ENCODE results near the gene BCAS4.

BCAS4 gene

DNA sequence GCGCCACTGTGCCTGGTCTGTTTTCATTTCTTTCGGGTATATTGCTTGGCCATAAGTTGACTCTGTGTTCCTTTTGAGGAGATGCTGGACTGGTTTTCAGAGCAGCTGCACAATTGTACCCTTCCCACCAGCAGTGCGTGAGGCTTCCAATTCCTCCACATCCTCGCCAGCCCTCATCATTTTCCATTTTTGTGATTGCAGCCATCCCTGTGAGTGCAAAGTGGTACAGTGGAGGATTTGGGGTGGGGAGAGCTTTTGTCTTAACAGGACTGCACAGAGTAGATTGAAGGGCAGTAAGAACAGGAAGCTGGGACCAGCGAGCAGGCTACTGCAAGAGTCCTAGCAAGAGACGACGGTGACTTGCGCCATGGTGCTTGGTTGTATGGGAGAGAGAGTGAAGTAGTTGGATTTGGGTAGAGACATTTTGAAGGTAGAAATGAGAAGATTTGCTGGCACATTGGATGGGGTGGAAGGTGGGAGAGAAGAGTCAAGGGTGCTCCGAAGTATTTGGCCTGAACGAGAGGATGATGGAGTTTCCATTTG lies 18.3 kb downstream of the BCAS4 start:
- DNase-seq = no peak
- Histone ChIP-seq H3K4me1 (peaks cover 10% of the 10 kb centered on the region; the same call in 1 of the 2 replicates), H3K36me3 (no peaks in the 10 kb centered on the region), H3K27me3 (no peaks in the 10 kb centered on the region), H3K9me3 (no peaks in the 10 kb centered on the region), H3K4me3 (ENCODE audit: low read depth, low read length) (no peak overlapping the region)
- TF ChIP-seq, protein P1, sequence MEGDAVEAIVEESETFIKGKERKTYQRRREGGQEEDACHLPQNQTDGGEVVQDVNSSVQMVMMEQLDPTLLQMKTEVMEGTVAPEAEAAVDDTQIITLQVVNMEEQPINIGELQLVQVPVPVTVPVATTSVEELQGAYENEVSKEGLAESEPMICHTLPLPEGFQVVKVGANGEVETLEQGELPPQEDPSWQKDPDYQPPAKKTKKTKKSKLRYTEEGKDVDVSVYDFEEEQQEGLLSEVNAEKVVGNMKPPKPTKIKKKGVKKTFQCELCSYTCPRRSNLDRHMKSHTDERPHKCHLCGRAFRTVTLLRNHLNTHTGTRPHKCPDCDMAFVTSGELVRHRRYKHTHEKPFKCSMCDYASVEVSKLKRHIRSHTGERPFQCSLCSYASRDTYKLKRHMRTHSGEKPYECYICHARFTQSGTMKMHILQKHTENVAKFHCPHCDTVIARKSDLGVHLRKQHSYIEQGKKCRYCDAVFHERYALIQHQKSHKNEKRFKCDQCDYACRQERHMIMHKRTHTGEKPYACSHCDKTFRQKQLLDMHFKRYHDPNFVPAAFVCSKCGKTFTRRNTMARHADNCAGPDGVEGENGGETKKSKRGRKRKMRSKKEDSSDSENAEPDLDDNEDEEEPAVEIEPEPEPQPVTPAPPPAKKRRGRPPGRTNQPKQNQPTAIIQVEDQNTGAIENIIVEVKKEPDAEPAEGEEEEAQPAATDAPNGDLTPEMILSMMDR (IDR thresholded peaks at IDR 0.05; ENCODE audit: low read depth, low read length) = no peak

DNA sequence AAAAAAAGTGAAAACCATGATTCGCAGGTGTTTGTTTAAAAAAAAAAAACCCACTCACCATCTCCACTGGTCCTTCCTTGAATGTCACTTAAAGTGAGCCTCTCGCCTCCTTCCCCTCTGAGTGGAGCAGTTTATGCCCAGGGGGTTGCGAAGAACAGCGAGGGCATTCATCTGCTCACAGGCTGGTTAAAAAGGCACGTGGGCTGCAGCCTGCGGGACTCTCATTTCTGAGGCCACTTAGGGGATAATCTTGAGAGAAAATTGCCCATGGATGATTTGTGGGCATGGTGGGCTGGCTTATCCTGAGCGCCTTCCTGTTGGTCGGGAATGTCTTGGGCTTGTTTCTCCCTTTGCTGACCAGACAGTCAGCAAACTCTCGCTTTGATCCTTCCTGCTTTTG lies 18.9 kb downstream of the BCAS4 start:
- DNase-seq = no peak
- H3K4me3 ChIP-seq (ENCODE audit: low read depth, low read length) = no peak overlapping the region
- H3K27me3 ChIP-seq = no peaks in the 10 kb centered on the region
- H3K36me3 ChIP-seq = no peaks in the 10 kb centered on the region
- no peaks in the 10 kb centered on the region for H3K9me3 ChIP-seq
- TF ChIP-seq, protein P1 (IDR thresholded peaks at IDR 0.05; ENCODE audit: low read depth, low read length) = no peak
- H3K4me1 ChIP-seq = peaks cover 10% of the 10 kb centered on the region; the same call in 1 of the 2 replicates

DNA sequence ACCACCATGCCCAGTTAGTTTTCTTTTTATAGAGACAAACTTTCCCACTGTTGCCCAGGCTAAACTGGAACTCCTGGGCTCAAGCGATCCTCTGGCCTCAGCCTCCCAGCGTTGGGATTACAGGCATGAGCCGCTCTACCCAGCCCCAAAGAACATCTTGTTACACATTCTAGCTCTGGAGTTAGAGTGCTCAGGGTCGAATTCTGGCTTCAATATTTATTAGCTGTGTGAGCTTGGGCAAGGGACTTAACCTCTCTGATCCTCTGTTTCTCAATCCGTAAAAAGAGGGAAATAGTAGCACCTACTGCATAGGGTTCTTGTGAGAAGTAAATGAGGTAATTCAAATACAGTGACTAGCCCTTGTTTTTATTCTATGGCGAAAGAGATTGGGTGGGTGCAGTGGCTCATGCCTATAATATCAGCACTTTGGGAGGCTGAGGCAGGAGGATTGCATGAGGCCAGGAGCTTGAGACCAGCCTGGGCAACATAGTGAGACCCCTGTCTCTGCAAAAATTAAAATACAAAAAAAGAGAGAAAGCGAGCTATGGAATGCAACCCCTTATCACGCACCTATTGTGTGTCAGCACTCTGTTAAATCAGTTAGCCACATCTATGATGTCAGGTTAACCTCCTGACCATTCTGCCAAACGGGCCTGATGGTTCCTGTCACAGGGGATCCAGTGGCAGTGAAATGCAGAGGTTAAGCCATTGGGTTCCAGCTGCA lies 19.7 kb downstream of the BCAS4 start:
- TF ChIP-seq, protein P1 (IDR thresholded peaks at IDR 0.05; ENCODE audit: low read depth, low read length) = no peak
- Histone ChIP-seq H3K27me3 (no peaks in the 10 kb centered on the region), H3K4me3 (ENCODE audit: low read depth, low read length) (no peak overlapping the region), H3K9me3 (no peaks in the 10 kb centered on the region), H3K4me1 (peaks cover 10% of the 10 kb centered on the region; the same call in 1 of the 2 replicates), H3K36me3 (no peaks in the 10 kb centered on the region)
- no peak for DNase-seq

DNA sequence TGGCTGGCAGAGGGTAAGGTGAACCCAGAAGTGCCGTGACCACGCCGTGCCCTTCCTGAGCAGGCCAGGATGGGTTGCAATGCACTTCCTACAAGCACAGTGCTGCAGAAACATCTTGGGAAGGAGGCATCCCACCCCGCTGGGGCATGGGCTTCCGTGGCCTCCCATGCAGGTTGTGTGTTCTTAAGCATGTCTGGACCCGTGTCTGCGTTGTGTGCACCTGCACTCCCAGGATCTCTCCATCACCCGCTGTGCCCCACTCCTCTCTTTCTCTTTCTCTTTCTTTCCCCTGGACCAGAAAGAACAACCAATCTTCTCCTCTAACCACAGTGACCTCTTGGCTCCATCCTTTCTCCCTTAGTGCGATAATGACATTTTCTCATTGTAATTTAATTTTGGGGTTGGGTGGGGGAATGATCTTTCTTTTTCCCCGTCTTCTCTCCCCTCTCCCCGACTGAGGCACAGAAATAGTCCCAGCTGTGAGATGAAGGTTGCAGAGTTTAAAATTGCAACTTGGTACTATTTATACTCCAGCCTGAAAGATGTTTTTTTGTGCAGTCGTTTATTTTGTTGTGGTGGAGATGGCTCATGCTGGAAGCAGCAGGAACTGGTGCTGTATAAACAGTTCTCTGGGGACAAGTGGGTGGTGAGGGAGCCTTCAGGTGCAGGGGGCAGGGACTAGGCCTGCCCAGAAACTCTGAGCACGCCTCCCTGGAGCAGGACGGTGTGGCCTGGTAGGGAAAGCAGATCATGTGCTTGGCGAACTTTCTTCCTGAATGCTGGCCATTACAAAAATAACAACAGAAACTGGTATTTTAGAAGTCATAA lies 20.5 kb downstream of the BCAS4 start:
- Histone ChIP-seq H3K9me3 (no peaks in the 10 kb centered on the region), H3K36me3 (no peaks in the 10 kb centered on the region), H3K4me1 (peaks cover 10% of the 10 kb centered on the region; the same call in 1 of the 2 replicates), H3K27me3 (no peaks in the 10 kb centered on the region), H3K4me3 (ENCODE audit: low read depth, low read length) (no peak overlapping the region)
- DNase-seq = no peak
- TF ChIP-seq, protein P1 (IDR thresholded peaks at IDR 0.05; ENCODE audit: low read depth, low read length) = no peak

DNA sequence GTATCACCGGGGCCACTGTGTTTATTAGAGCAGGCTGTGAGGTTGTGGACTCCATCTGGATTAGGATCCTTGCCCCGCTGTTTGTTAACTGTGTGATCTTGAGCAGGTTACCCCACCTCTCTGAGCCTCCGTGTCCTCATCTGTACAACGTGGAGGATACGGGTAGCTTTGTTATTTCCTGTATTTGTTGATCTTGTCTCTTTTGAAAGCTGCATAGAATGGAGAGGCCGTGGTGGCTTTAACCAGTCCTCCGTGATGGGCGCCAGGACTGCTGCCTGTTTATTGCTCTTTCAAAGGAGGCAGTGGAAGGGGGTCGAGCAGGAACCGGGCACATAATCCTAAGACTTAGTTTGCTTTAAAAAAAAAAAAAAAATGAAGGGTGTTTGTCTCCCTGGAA lies 22.9 kb downstream of the BCAS4 start:
- no peak overlapping the region; the same call in 1 of the 2 replicates for H3K4me3 ChIP-seq (ENCODE audit: low read depth, low read length)
- TF ChIP-seq, protein P1 (IDR thresholded peaks at IDR 0.05; ENCODE audit: low read depth, low read length) = no peak
- peaks cover 10% of the 10 kb centered on the region; the same call in 1 of the 2 replicates for H3K4me1 ChIP-seq
- no peaks in the 10 kb centered on the region for H3K27me3 ChIP-seq
- no peak for DNase-seq
- no peaks in the 10 kb centered on the region for H3K9me3 ChIP-seq
- no peaks in the 10 kb centered on the region for H3K36me3 ChIP-seq
